HepG2 (cell line): ENCODE data around the gene ACBD5. TPM values are rescaled to one million over a fixed set of nuclear protein-coding genes. Genes with fewer than 3 reads are reported as not detected.
A peak's percentile ranks its signal among the peaks of the same experiment; 100 is the strongest.

Experiments
- CEBPB ChIP-seq: IDR thresholded peaks from 2 replicates; pipeline ENCODE4 v1.6.1; 2011; ENCODE audit warnings: low read depth, low read length, improper control_type of control experiment, borderline replicate concordance
- HBP1 ChIP-seq: IDR thresholded peaks from 2 replicates; pipeline ENCODE4 v1.6.1; 2016; ENCODE audit warnings: low read depth, control low read depth
- KAT7 ChIP-seq: IDR thresholded peaks from 2 replicates; pipeline ENCODE4 v1.6.1; 2018; ENCODE audit warnings: borderline replicate concordance, missing compliant biosample characterization
- KMT2A ChIP-seq: sonication (generic); formaldehyde crosslinking; IDR thresholded peaks from 2 replicates; pipeline ENCODE4 v1.4.0; 2020; ENCODE audit warnings: missing genetic modification reagents
- LBX2 ChIP-seq: sonication (generic); formaldehyde crosslinking; IDR thresholded peaks from 2 replicates; pipeline ENCODE4 v1.5.0; 2020; ENCODE audit warnings: missing genetic modification reagents, mild to moderate bottlenecking, borderline replicate concordance
- MAF1 ChIP-seq: sonication (generic); formaldehyde crosslinking; IDR thresholded peaks from 2 replicates; pipeline ENCODE4 v1.5.0; 2020; ENCODE audit warnings: missing genetic modification reagents, borderline replicate concordance
- MYPOP ChIP-seq: sonication (generic); formaldehyde crosslinking; IDR thresholded peaks from 2 replicates; pipeline ENCODE4 v1.8.1; 2023; ENCODE audit warnings: mild to moderate bottlenecking, moderate library complexity, missing genetic modification reagents
- NR1H2 ChIP-seq: sonication (generic); formaldehyde crosslinking; IDR thresholded peaks from 2 replicates; pipeline ENCODE4 v1.8.1; 2022; ENCODE audit warnings: low read depth, missing genetic modification reagents, borderline replicate concordance
- RFX1 ChIP-seq: fragments of 450-650 bp; IDR thresholded peaks from 2 replicates; pipeline ENCODE4 v1.6.1; 2017
- RXRB ChIP-seq: IDR thresholded peaks from 2 replicates; pipeline ENCODE4 v1.6.1; 2016; ENCODE audit warnings: borderline replicate concordance, missing genetic modification reagents, missing compliant biosample characterization
- SATB2 ChIP-seq: sonication (generic); formaldehyde crosslinking; IDR thresholded peaks from 2 replicates; pipeline ENCODE4 v1.5.0; 2020; ENCODE audit warnings: missing genetic modification reagents
- SNAPC2 ChIP-seq: sonication (generic); formaldehyde crosslinking; IDR thresholded peaks from 2 replicates; pipeline ENCODE4 v1.8.1; 2022; ENCODE audit warnings: mild to moderate bottlenecking, missing genetic modification reagents
- SRSF9 ChIP-seq: fragments of 200-400 bp; formaldehyde crosslinking; IDR thresholded peaks from 2 replicates; pipeline ENCODE4 v1.6.1; 2018; ENCODE audit warnings: borderline replicate concordance, mild to moderate bottlenecking, low read depth, low read length; ENCODE audit not compliant: insufficient read depth, poor library complexity, severe bottlenecking
- ZBTB7B ChIP-seq: sonication (generic); formaldehyde crosslinking; IDR thresholded peaks from 2 replicates; pipeline ENCODE4 v1.4.0; 2020; ENCODE audit warnings: missing genetic modification reagents
- ZFP82 ChIP-seq: sonication (generic); formaldehyde crosslinking; IDR thresholded peaks from 2 replicates; pipeline ENCODE4 v1.5.1; 2020; ENCODE audit warnings: mild to moderate bottlenecking, missing genetic modification reagents, borderline replicate concordance
- ZNF260 ChIP-seq: sonication (generic); formaldehyde crosslinking; IDR thresholded peaks from 2 replicates; pipeline ENCODE4 v1.4.0; 2020; ENCODE audit warnings: missing genetic modification reagents, low read depth, mild to moderate bottlenecking, borderline replicate concordance
- ZNF276 ChIP-seq: sonication (generic); formaldehyde crosslinking; IDR thresholded peaks from 2 replicates; pipeline ENCODE4 v1.4.0; 2020; ENCODE audit warnings: mild to moderate bottlenecking, low read depth, missing genetic modification reagents
- ZNF296 ChIP-seq: sonication (generic); formaldehyde crosslinking; conservative IDR thresholded peaks from 2 replicates; pipeline ENCODE4 v1.5.0; 2020; ENCODE audit warnings: mild to moderate bottlenecking, missing genetic modification reagents
- ZNF446 ChIP-seq: sonication (generic); formaldehyde crosslinking; IDR thresholded peaks from 2 replicates; pipeline ENCODE4 v1.5.0; 2020; ENCODE audit warnings: mild to moderate bottlenecking, missing genetic modification reagents
- ZNF572 ChIP-seq: sonication (generic); formaldehyde crosslinking; IDR thresholded peaks from 2 replicates; pipeline ENCODE4 v1.5.1; 2020; ENCODE audit warnings: mild to moderate bottlenecking, missing genetic modification reagents
- ZNF597 ChIP-seq: sonication (generic); formaldehyde crosslinking; IDR thresholded peaks from 2 replicates; pipeline ENCODE4 v1.5.0; 2020; ENCODE audit warnings: missing genetic modification reagents
- ZNF639 ChIP-seq: conservative IDR thresholded peaks from 2 replicates; pipeline ENCODE4 v1.6.1; 2018; ENCODE audit warnings: missing genetic modification reagents
- ZNF766 ChIP-seq: sonication (generic); formaldehyde crosslinking; IDR thresholded peaks from 2 replicates; pipeline ENCODE4 v1.5.0; 2020; ENCODE audit warnings: missing genetic modification reagents, borderline replicate concordance
- polyA plus RNA-seq, 8 experiments: library from polyadenylated mRNA; depleted of rRNA in 3 of 8; stranded (reverse) in 7 of 8; unstranded in 1 of 8; fragments of >200 nt; fragmentation: Illumina TruSeq in 4 of 8; extraction: Trizol in 4 of 8; gene quantifications; 2 replicates each; pipeline versions ENCODE4 v1.2.1 to v1.2.3, GENCODE V29; 2011 to 2016; ENCODE audit warnings: low read depth in 4 of 8, missing spikeins in 1 of 8, mixed read lengths in 1 of 8; ENCODE audit not compliant: insufficient read depth in 1 of 8
- total RNA-seq, 5 experiments: library from RNA; depleted of rRNA; stranded (reverse); fragments of >200 nt; fragmentation: Illumina TruSeq; extraction: Trizol; gene quantifications; 2 replicates each; pipeline ENCODE4 v1.2.3, GENCODE V29; 2016; ENCODE audit warnings: low read depth in 1 of 5

Gene ACBD5
- total and polyA plus RNA-seq, 2 of the 13 experiments (the other 11 are each of a cell fraction or from before 2014, with no cell fraction given) = 10.3 to 14.8 TPM

GRCh38 chr10:27242951-27243551 is 2.5 kb upstream of the ACBD5 start (continued):
- TF ChIP-seq HBP1 (CRISPR knock-in tag) (0 out of 2 replicates have a peak, but pooled peaks have one; percentile 72), LBX2 (CRISPR knock-in tag) (0 out of 2 replicates have a peak, but pooled peaks have one; percentile 41), ZFP82 (CRISPR knock-in tag) (no peak), ZNF296 (CRISPR knock-in tag) (no peak), ZNF446 (CRISPR knock-in tag) (no peak), MYPOP (CRISPR knock-in tag) (0 out of 2 replicates have a peak, but pooled peaks have one; percentile 47), SATB2 (CRISPR knock-in tag) (no peak), RXRB (CRISPR knock-in tag) (0 out of 2 replicates have a peak, but pooled peaks have one; percentile 26), ZNF766 (CRISPR knock-in tag) (no peak), ZBTB7B (CRISPR knock-in tag) (0 out of 2 replicates have a peak, but pooled peaks have one; percentile 28), SNAPC2 (CRISPR knock-in tag) (0 out of 2 replicates have a peak, but pooled peaks have one; percentile 22), MAF1 (CRISPR knock-in tag) (no peak), KMT2A (CRISPR knock-in tag) (no peak), SRSF9 (no peak), ZNF260 (CRISPR knock-in tag) (no peak), NR1H2 (CRISPR knock-in tag) (no peak), ZNF639 (CRISPR knock-in tag) (no peak), ZNF572 (CRISPR knock-in tag) (no peak), KAT7 (CRISPR knock-in tag) (no peak), ZNF597 (no peak), ZNF276 (no peak), CEBPB (no peak), RFX1 (no peak)
